H9 (cell line): ENCODE measurements around the gene FCAR. TPM values are rescaled to one million over a fixed set of nuclear protein-coding genes. Genes with fewer than 3 reads are reported as not detected.

Source experiments
- DNase-seq: peaks from one replicate; pipeline ENCODE4 v3.0.0-alpha.2; 2017
- H2AFZ ChIP-seq: one replicate; pipeline ENCODE4 v1.6.1; 2013; ENCODE audit warnings: mild to moderate bottlenecking, low read length, control low read depth, moderate library complexity
- H2AK5ac ChIP-seq: 2 replicates; pipeline ENCODE4 v1.6.1; 2013; ENCODE audit warnings: low read length, control low read depth, mixed read lengths; ENCODE audit not compliant: insufficient read length
- H2BK120ac ChIP-seq: one replicate; pipeline ENCODE4 v1.6.1; 2013; ENCODE audit warnings: low read depth, mild to moderate bottlenecking, low read length, control low read depth, inconsistent platforms; ENCODE audit not compliant: poor library complexity, severe bottlenecking
- H2BK12ac ChIP-seq: 2 replicates; pipeline ENCODE4 v1.6.1; 2013; ENCODE audit warnings: low read length, control low read depth, mixed read lengths, low read depth; ENCODE audit not compliant: insufficient read length
- H2BK15ac ChIP-seq: 2 replicates; pipeline ENCODE4 v1.6.1; 2013; ENCODE audit warnings: low read depth, low read length, control low read depth
- H2BK20ac ChIP-seq: one replicate; pipeline ENCODE4 v1.6.1; 2013; ENCODE audit warnings: low read depth, mild to moderate bottlenecking, low read length, control low read depth, inconsistent platforms; ENCODE audit not compliant: poor library complexity, severe bottlenecking
- H2BK5ac ChIP-seq: 2 replicates; pipeline ENCODE4 v1.6.1; 2013; ENCODE audit warnings: low read length, control low read depth, mixed read lengths; ENCODE audit not compliant: insufficient read length
- H3K14ac ChIP-seq: 2 replicates; pipeline ENCODE4 v1.6.1; 2013; ENCODE audit warnings: low read length, control low read depth; ENCODE audit not compliant: insufficient read depth
- H3K18ac ChIP-seq: 2 replicates; pipeline ENCODE4 v1.6.1; 2013; ENCODE audit warnings: low read depth, mild to moderate bottlenecking, mixed read lengths, low read length, control low read depth; ENCODE audit not compliant: insufficient read length
- H3K23ac ChIP-seq: 2 replicates; pipeline ENCODE4 v1.6.1; 2013; ENCODE audit warnings: low read length, control low read depth, mixed read lengths, low read depth; ENCODE audit not compliant: insufficient read length
- H3K23me2 ChIP-seq: 2 replicates; pipeline ENCODE4 v1.6.1; 2013; ENCODE audit warnings: low read depth, mild to moderate bottlenecking, mixed read lengths, low read length, control low read depth; ENCODE audit not compliant: insufficient read length, poor library complexity, severe bottlenecking
- H3K27ac ChIP-seq: 2 replicates; pipeline ENCODE4 v1.5.1; 2013; ENCODE audit warnings: low read length, control low read depth, mixed read lengths, low read depth; ENCODE audit not compliant: insufficient read length
- H3K27me3 ChIP-seq: 2 replicates; pipeline ENCODE4 v1.6.1; 2013; ENCODE audit warnings: low read length, control low read depth, inconsistent platforms; ENCODE audit not compliant: insufficient read depth
- H3K4ac ChIP-seq: 2 replicates; pipeline ENCODE4 v1.6.1; 2013; ENCODE audit warnings: low read depth, mild to moderate bottlenecking, control low read depth, inconsistent platforms, low read length, moderate library complexity
- H3K4me1 ChIP-seq: 2 replicates; pipeline ENCODE4 v1.6.1; 2013; ENCODE audit warnings: low read length, control low read depth, inconsistent platforms; ENCODE audit not compliant: insufficient read depth
- H3K4me2 ChIP-seq: 2 replicates; pipeline ENCODE4 v1.6.1; 2013; ENCODE audit warnings: low read length, control low read depth, mixed read lengths; ENCODE audit not compliant: insufficient read length, insufficient read depth
- H3K56ac ChIP-seq: 2 replicates; pipeline ENCODE4 v1.6.1; 2013; ENCODE audit warnings: low read depth, mild to moderate bottlenecking, mixed read lengths, low read length, control low read depth; ENCODE audit not compliant: insufficient read length
- H3K79me1 ChIP-seq: 2 replicates; pipeline ENCODE4 v1.6.1; 2013; ENCODE audit warnings: low read depth, mild to moderate bottlenecking, moderate library complexity, low read length, control low read depth, inconsistent platforms; ENCODE audit not compliant: insufficient read depth, poor library complexity, severe bottlenecking
- H3K79me2 ChIP-seq: 2 replicates; pipeline ENCODE4 v1.6.1; 2013; ENCODE audit warnings: low read length, control low read depth, inconsistent platforms; ENCODE audit not compliant: insufficient read depth
- H3K9ac ChIP-seq: 2 replicates; pipeline ENCODE4 v1.6.1; 2013; ENCODE audit warnings: low read length, control low read depth, mixed read lengths; ENCODE audit not compliant: insufficient read length; ENCODE audit errors: extremely low read depth
- H3K9me3 ChIP-seq: one replicate; pipeline ENCODE4 v1.6.1; 2013; ENCODE audit warnings: low read depth, low read length, inconsistent platforms; ENCODE audit not compliant: control insufficient read depth
- H3T11ph ChIP-seq: one replicate; pipeline ENCODE4 v1.6.1; 2013; ENCODE audit warnings: mild to moderate bottlenecking, low read length, control low read depth, inconsistent platforms
- H4K20me1 ChIP-seq: one replicate; pipeline ENCODE4 v1.6.1; 2013; ENCODE audit not compliant: control insufficient read depth, insufficient read length, insufficient read depth
- H4K5ac ChIP-seq: 2 replicates; pipeline ENCODE4 v1.6.1; 2013; ENCODE audit warnings: low read depth, mild to moderate bottlenecking, mixed read lengths, low read length, control low read depth; ENCODE audit not compliant: insufficient read length
- H4K8ac ChIP-seq: replicated peaks from 2 replicates; pipeline ENCODE4 v1.6.1; 2013; ENCODE audit warnings: low read length, control low read depth, mixed read lengths, low read depth; ENCODE audit not compliant: insufficient read length
- H4K91ac ChIP-seq: 2 replicates; pipeline ENCODE4 v1.6.1; 2013; ENCODE audit warnings: low read depth, mild to moderate bottlenecking, moderate library complexity, mixed read lengths, low read length, control low read depth; ENCODE audit not compliant: insufficient read length
- H3K27ac Mint-ChIP-seq, 3 experiments: 2 replicates in 2 of 3; 3 replicates in 1 of 3; pipeline ENCODE4 v1.8.0; 2020 to 2021; ENCODE audit warnings: mixed read lengths in 3 of 3, mild to moderate bottlenecking in 1 of 3, moderate library complexity in 1 of 3
- H3K27me3 Mint-ChIP-seq: 2 replicates; pipeline ENCODE4 v1.8.0; 2021; ENCODE audit warnings: low read depth, mild to moderate bottlenecking, moderate library complexity, mixed read lengths
- H3K36me3 Mint-ChIP-seq, 3 experiments: 2 replicates in 2 of 3; 3 replicates in 1 of 3; pipeline ENCODE4 v1.8.0; 2020 to 2021; ENCODE audit warnings: low read depth in 3 of 3, mixed read lengths in 3 of 3; ENCODE audit not compliant: insufficient read depth in 1 of 3
- H3K4me1 Mint-ChIP-seq, 2 experiments: 2 replicates each; pipeline ENCODE4 v1.8.0; 2020; ENCODE audit warnings: mixed read lengths in 2 of 2
- H3K4me3 Mint-ChIP-seq, 2 experiments: 2 replicates in 1 of 2; 3 replicates in 1 of 2; pipeline ENCODE4 v1.8.0; 2020 to 2021; ENCODE audit warnings: mild to moderate bottlenecking in 2 of 2, mixed read lengths in 2 of 2, moderate library complexity in 1 of 2
- H3K9me3 Mint-ChIP-seq, 2 experiments: 2 replicates in 1 of 2; 3 replicates in 1 of 2; pipeline ENCODE4 v1.8.0; 2020; ENCODE audit warnings: mild to moderate bottlenecking in 2 of 2, mixed read lengths in 2 of 2, moderate library complexity in 1 of 2
- CTCF ChIP-seq: fragments of 200-600 bp; sonication (generic); conservative IDR thresholded peaks from 3 replicates; pipeline ENCODE4 v1.8.0; 2021; ENCODE audit warnings: antibody characterized with exemption, mild to moderate bottlenecking
- WGBS: extraction: QIAGEN DNeasy Blood & Tissue Kit; methylation state at CpG from one replicate; pipeline ENCODE4 v1.1.7; 2013; ENCODE audit warnings: missing lambda C conversion rate, low lambda C conversion rate, mixed read lengths; ENCODE audit not compliant: insufficient read length; ENCODE audit errors: extremely low coverage; 5-methylcytosine and 5-hydroxymethylcytosine counted together
- total RNA-seq: library from RNA; stranded (reverse); gene quantifications from 2 replicates; pipeline ENCODE4 v1.2.1, GENCODE V29; 2021

FCAR gene
- total RNA-seq, 1 experiment from 2014 or later: not detected

GRCh38 chr19:54902061-54902460, 28.0 kb downstream of the FCAR start:
- no peak overlapping the region for H3K4me3 Mint-ChIP-seq
- no peak overlapping the region for H3K23ac ChIP-seq
- H3K23me2 ChIP-seq: no peaks in the 10 kb centered on the region
- H3K4me1 Mint-ChIP-seq: peaks cover 0 to 39% of the 10 kb centered on the region in 2 experiments; a peak in 2 of 4 replicates
- H3K4me1 ChIP-seq: peaks cover 4% of the 10 kb centered on the region
- no peak for TF ChIP-seq CTCF
- H3K27ac ChIP-seq: no peak overlapping the region
- peaks cover 2 to 13% (median 8%) of the 10 kb centered on the region in 3 experiments; a peak in 3 of 7 replicates for H3K36me3 Mint-ChIP-seq
- DNase-seq: no peak
- no peaks in the 10 kb centered on the region for H3K27me3 ChIP-seq
- H3K27ac Mint-ChIP-seq: no peak overlapping the region
- H2AK5ac ChIP-seq: no peak overlapping the region
- no peaks in the 10 kb centered on the region for H3K9me3 ChIP-seq
- H2BK5ac ChIP-seq: no peak overlapping the region
- no peak overlapping the region for H3K4ac ChIP-seq
- H3T11ph ChIP-seq: no peak overlapping the region
- H3K79me1 ChIP-seq: no peaks in the 10 kb centered on the region
- H3K56ac ChIP-seq: no peak overlapping the region
- no peaks in the 10 kb centered on the region for H4K20me1 ChIP-seq
- no peak overlapping the region for H2BK20ac ChIP-seq
- no peak overlapping the region for H3K14ac ChIP-seq
- H3K18ac ChIP-seq: no peak overlapping the region
- H2AFZ ChIP-seq: no peak overlapping the region
- H2BK120ac ChIP-seq: no peak overlapping the region
- peaks cover 9 to 91% of the 10 kb centered on the region in 2 experiments; a peak in 4 of 5 replicates for H3K9me3 Mint-ChIP-seq
- H4K8ac ChIP-seq: no peak overlapping the region
- no peak overlapping the region for H2BK15ac ChIP-seq
- no peaks in the 10 kb centered on the region; the same call in 1 of the 2 replicates for H3K27me3 Mint-ChIP-seq
- WGBS: no CpG with 5 or more reads among the region's 3 CpGs
- H3K9ac ChIP-seq: no peak overlapping the region
- no peak overlapping the region for H2BK12ac ChIP-seq
- no peak overlapping the region for H4K5ac ChIP-seq
- no peaks in the 10 kb centered on the region for H3K79me2 ChIP-seq
- no peak overlapping the region for H3K4me2 ChIP-seq
- no peak overlapping the region for H4K91ac ChIP-seq
